Keratinocyte (primary cell): ENCODE data around the gene TLCD3A. TPM values are rescaled to one million over a fixed set of nuclear protein-coding genes. Genes with fewer than 3 reads are reported as not detected.

Experiments
- DNase-seq: peaks from one replicate; pipeline ENCODE4 v3.0.0-alpha.2; 2011; ENCODE audit warnings: low read depth, missing footprints, low spot score
- FAIRE-seq: peaks from 2 replicates; lab custom pipeline; 2011; peaks lifted over from hg19 to GRCh38; lab: Jason Lieb, UNC
- H2AFZ ChIP-seq: 2 replicates; pipeline ENCODE4 v1.6.0; 2012; ENCODE audit warnings: low read length, control low read depth, inconsistent platforms; ENCODE audit not compliant: control insufficient read depth
- H3K27ac ChIP-seq: 2 replicates; pipeline ENCODE4 v1.5.1; 2011; ENCODE audit warnings: low read length; ENCODE audit not compliant: control insufficient read depth, insufficient read depth
- H3K27me3 ChIP-seq: 3 replicates; pipeline ENCODE4 v1.6.0; 2011; ENCODE audit warnings: low read length; ENCODE audit not compliant: control insufficient read depth, insufficient read depth; ENCODE audit errors: extremely low read depth
- H3K36me3 ChIP-seq, 2 experiments: 2 replicates in 1 of 2; 3 replicates in 1 of 2; pipeline ENCODE4 v1.5.1; 2011; ENCODE audit warnings: low read length in 2 of 2, mild to moderate bottlenecking in 1 of 2; ENCODE audit not compliant: control insufficient read depth in 2 of 2, insufficient read depth in 2 of 2; ENCODE audit errors: extremely low read depth in 1 of 2
- H3K4me1 ChIP-seq: 3 replicates; pipeline ENCODE4 v1.5.1; 2011; ENCODE audit warnings: low read length; ENCODE audit not compliant: control insufficient read depth, insufficient read depth; ENCODE audit errors: extremely low read depth
- H3K4me2 ChIP-seq: 3 replicates; pipeline ENCODE4 v1.6.0; 2011; ENCODE audit warnings: low read depth, low read length; ENCODE audit not compliant: control insufficient read depth, insufficient read depth; ENCODE audit errors: extremely low read depth
- H3K4me3 ChIP-seq, 3 experiments: fragments of 200-600 bp in 1 of 3; sonication (generic) in 1 of 3; 2 replicates in 2 of 3; 3 replicates in 1 of 3; pipeline ENCODE4 v1.5.1; 2011 to 2016; ENCODE audit warnings: low read length in 3 of 3, mild to moderate bottlenecking in 3 of 3, control low read depth in 2 of 3, inconsistent platforms in 1 of 3, low read depth in 1 of 3, mixed read lengths in 1 of 3, mixed run types in 1 of 3, moderate library complexity in 1 of 3; ENCODE audit not compliant: control insufficient read depth in 2 of 3, insufficient read depth in 2 of 3; ENCODE audit errors: extremely low read depth in 1 of 3
- H3K79me2 ChIP-seq: 2 replicates; pipeline ENCODE4 v1.6.0; 2012; ENCODE audit warnings: low read length; ENCODE audit not compliant: control insufficient read depth, insufficient read depth
- H3K9ac ChIP-seq: 3 replicates; pipeline ENCODE4 v1.6.0; 2011; ENCODE audit warnings: low read length; ENCODE audit not compliant: control insufficient read depth, insufficient read depth; ENCODE audit errors: extremely low read depth
- H3K9me1 ChIP-seq: 3 replicates; pipeline ENCODE4 v1.6.0; 2011; ENCODE audit warnings: low read length; ENCODE audit not compliant: control insufficient read depth, insufficient read depth; ENCODE audit errors: extremely low read depth
- H3K9me3 ChIP-seq: 2 replicates; pipeline ENCODE4 v1.5.1; 2012; ENCODE audit warnings: low read depth, low read length; ENCODE audit not compliant: control insufficient read depth
- H4K20me1 ChIP-seq: 3 replicates; pipeline ENCODE4 v1.6.0; 2011; ENCODE audit warnings: low read length; ENCODE audit not compliant: control insufficient read depth, insufficient read depth; ENCODE audit errors: extremely low read depth
- EZH2 ChIP-seq: IDR thresholded peaks from one replicate; pipeline ENCODE4 v1.6.1; 2012; ENCODE audit warnings: inconsistent platforms, mild to moderate bottlenecking, low read length, moderate library complexity
- dilution Hi-C: fragments of 300-500 bp; cut with MboI; formaldehyde crosslinking; loops from one replicate; pipeline ENCODE4 v1.7.0; 2020; ENCODE audit warnings: low sequenced_read_pairs; ENCODE audit not compliant: extremely low pct_ligation_motif_present
- polyA plus RNA-seq, 5 experiments: library from polyadenylated mRNA; depleted of rRNA in 3 of 5; stranded (reverse) in 3 of 5; stranded (forward) in 1 of 5; unstranded in 1 of 5; fragments of >200 nt; gene quantifications; 1 replicate in 1 of 5; 2 replicates in 3 of 5; 3 replicates in 1 of 5; pipeline versions ENCODE4 v1.2.1 to v1.2.3, GENCODE V29; 2011 to 2012; ENCODE audit warnings: missing spikeins in 2 of 5, low read depth in 1 of 5, low replicate concordance in 1 of 5
- TF ChIP-seq, protein P1 (sequence below), 3 experiments: IDR thresholded peaks in 1 of 3; conservative IDR thresholded peaks in 1 of 3; optimal IDR thresholded peaks in 1 of 3; 2 replicates in 2 of 3; 3 replicates in 1 of 3; pipeline versions ENCODE3 to v1.5.1; 2011; ENCODE audit warnings: low read length in 3 of 3, mild to moderate bottlenecking in 3 of 3, moderate library complexity in 2 of 3, control low read depth in 1 of 3, inconsistent platforms in 1 of 3; ENCODE audit not compliant: insufficient read depth in 2 of 3; ENCODE audit errors: extremely low read depth in 1 of 3

Gene TLCD3A
- polyA plus RNA-seq, 1 donor (not counting 4 experiments of a cell fraction or from before 2014, with no cell fraction given) = 34.1 TPM

DNA sequence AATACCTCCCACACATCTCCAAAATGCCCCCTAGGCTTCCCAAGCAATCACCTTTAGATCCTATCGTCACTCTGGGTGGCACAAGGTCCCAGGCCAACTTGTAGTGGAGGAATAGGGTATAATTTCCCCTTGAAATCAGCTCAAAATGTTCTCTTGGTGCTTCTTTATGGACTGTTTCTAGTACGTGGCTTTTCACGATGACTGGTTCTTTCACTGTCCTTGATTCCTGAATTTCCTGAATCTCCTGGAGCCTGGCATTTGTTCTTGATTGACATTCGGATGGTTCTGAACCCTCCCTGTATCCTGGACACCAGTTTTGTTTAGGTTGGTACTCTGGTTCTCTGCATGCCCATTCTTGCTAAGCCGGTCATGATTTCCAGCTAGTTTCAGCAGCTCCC lies 10.9 kb upstream of the TLCD3A start:
- H3K9ac ChIP-seq = peak overlapping the region; percentile 69
- peaks cover 0 to 3% of the 10 kb centered on the region in 2 experiments for H3K36me3 ChIP-seq
- H3K9me3 ChIP-seq = no peaks in the 10 kb centered on the region
- H3K4me3 ChIP-seq = peak overlapping the region in 1 of 3 experiments; percentile 44
- TF ChIP-seq EZH2 = no peak
- TF ChIP-seq, protein P1, sequence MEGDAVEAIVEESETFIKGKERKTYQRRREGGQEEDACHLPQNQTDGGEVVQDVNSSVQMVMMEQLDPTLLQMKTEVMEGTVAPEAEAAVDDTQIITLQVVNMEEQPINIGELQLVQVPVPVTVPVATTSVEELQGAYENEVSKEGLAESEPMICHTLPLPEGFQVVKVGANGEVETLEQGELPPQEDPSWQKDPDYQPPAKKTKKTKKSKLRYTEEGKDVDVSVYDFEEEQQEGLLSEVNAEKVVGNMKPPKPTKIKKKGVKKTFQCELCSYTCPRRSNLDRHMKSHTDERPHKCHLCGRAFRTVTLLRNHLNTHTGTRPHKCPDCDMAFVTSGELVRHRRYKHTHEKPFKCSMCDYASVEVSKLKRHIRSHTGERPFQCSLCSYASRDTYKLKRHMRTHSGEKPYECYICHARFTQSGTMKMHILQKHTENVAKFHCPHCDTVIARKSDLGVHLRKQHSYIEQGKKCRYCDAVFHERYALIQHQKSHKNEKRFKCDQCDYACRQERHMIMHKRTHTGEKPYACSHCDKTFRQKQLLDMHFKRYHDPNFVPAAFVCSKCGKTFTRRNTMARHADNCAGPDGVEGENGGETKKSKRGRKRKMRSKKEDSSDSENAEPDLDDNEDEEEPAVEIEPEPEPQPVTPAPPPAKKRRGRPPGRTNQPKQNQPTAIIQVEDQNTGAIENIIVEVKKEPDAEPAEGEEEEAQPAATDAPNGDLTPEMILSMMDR (optimal IDR thresholded peaks at IDR 0.05 in 1 of 3, IDR thresholded peaks at IDR 0.05 in 1 of 3, conservative IDR thresholded peaks at IDR 0.05 in 1 of 3; ENCODE audit: extremely low read depth in 1 of 3, insufficient read depth in 2 of 3, low read length in 3 of 3) = no peak
- H3K27me3 ChIP-seq = no peaks in the 10 kb centered on the region
- H3K27ac ChIP-seq = peak overlapping the region; percentile 93
- no peaks in the 10 kb centered on the region for H3K9me1 ChIP-seq
- dilution Hi-C loops = no loop called here
- peak; percentile 95 for FAIRE-seq
- H3K4me2 ChIP-seq = peak overlapping the region; percentile 67
- H4K20me1 ChIP-seq = no peaks in the 10 kb centered on the region
- H3K4me1 ChIP-seq = peaks cover 26% of the 10 kb centered on the region
- H3K79me2 ChIP-seq = no peaks in the 10 kb centered on the region
- no peak for DNase-seq
- peak overlapping the region; percentile 0 for H2AFZ ChIP-seq

DNA sequence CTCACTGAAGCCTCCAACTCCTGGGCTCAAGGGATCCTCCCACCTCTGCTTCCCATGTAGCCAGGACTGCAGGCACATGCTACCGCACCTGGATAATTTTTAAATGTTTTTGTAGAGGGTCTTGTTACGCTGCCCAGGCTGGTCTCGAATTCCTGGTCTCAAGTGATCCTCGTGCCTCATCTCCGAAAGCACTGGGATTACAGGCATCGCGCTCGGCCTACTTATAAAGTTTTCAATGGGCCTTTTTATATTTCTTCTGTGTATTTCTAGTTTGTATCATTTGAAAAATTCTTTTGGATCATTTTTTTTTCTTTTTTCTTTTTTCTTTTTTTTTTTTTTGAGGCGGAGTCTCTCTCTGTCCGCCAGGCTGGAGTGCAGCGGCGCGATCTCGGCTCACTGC lies 7.3 kb upstream of the TLCD3A start:
- Histone ChIP-seq H3K27me3 (no peaks in the 10 kb centered on the region), H2AFZ (no peak overlapping the region), H3K4me1 (peaks cover 48% of the 10 kb centered on the region), H3K4me3 (no peak overlapping the region), H4K20me1 (no peaks in the 10 kb centered on the region), H3K4me2 (no peak overlapping the region), H3K9ac (no peak overlapping the region), H3K79me2 (no peaks in the 10 kb centered on the region), H3K9me1 (no peaks in the 10 kb centered on the region), H3K36me3 (no peaks in the 10 kb centered on the region), H3K9me3 (no peaks in the 10 kb centered on the region), H3K27ac (no peak overlapping the region)
- no peak for FAIRE-seq
- DNase-seq = no peak
- dilution Hi-C loops = no loop called here
- TF ChIP-seq EZH2 = no peak
- TF ChIP-seq, protein P1 (optimal IDR thresholded peaks at IDR 0.05 in 1 of 3, IDR thresholded peaks at IDR 0.05 in 1 of 3, conservative IDR thresholded peaks at IDR 0.05 in 1 of 3; ENCODE audit: extremely low read depth in 1 of 3, insufficient read depth in 2 of 3, low read length in 3 of 3) = no peak
